HepG2 (cell line): ENCODE results near the gene LRRC45. TPM values are rescaled to one million over a fixed set of nuclear protein-coding genes. Genes with fewer than 3 reads are reported as not detected.

Experiments used
- FOXA3 ChIP-seq: IDR thresholded peaks from 2 replicates; pipeline ENCODE4 v1.6.1; 2016; ENCODE audit warnings: missing genetic modification reagents, missing compliant biosample characterization
- JUN ChIP-seq: sonication (generic); formaldehyde crosslinking; IDR thresholded peaks from 2 replicates; pipeline ENCODE4 v1.4.0; 2020; ENCODE audit warnings: mild to moderate bottlenecking, missing genetic modification reagents
- SRY ChIP-seq: sonication (generic); formaldehyde crosslinking; IDR thresholded peaks from 2 replicates; pipeline ENCODE4 v1.8.0; 2022; ENCODE audit warnings: mild to moderate bottlenecking, missing genetic modification reagents
- ZNF567 ChIP-seq: sonication (generic); formaldehyde crosslinking; IDR thresholded peaks from 2 replicates; pipeline ENCODE4 v1.8.1; 2023; ENCODE audit warnings: mild to moderate bottlenecking, missing genetic modification reagents, borderline replicate concordance
- ZNF569 ChIP-seq: sonication (generic); formaldehyde crosslinking; IDR thresholded peaks from 2 replicates; pipeline ENCODE4 v1.5.0; 2020; ENCODE audit warnings: mild to moderate bottlenecking, missing genetic modification reagents, moderate library complexity, borderline replicate concordance
- ZNF615 ChIP-seq: sonication (generic); formaldehyde crosslinking; IDR thresholded peaks from 2 replicates; pipeline ENCODE4 v1.5.0; 2020; ENCODE audit warnings: mild to moderate bottlenecking, missing genetic modification reagents, borderline replicate concordance
- ZSCAN12 ChIP-seq: sonication (generic); formaldehyde crosslinking; IDR thresholded peaks from 2 replicates; pipeline ENCODE4 v1.9.0; 2021; ENCODE audit warnings: mild to moderate bottlenecking, missing genetic modification reagents
- polyA plus RNA-seq, 8 experiments: library from polyadenylated mRNA; depleted of rRNA in 3 of 8; stranded (reverse) in 7 of 8; unstranded in 1 of 8; fragments of >200 nt; fragmentation: Illumina TruSeq in 4 of 8; extraction: Trizol in 4 of 8; gene quantifications; 2 replicates each; pipeline versions ENCODE4 v1.2.1 to v1.2.3, GENCODE V29; 2011 to 2016; ENCODE audit warnings: low read depth in 4 of 8, missing spikeins in 1 of 8, mixed read lengths in 1 of 8; ENCODE audit not compliant: insufficient read depth in 1 of 8
- total RNA-seq, 5 experiments: library from RNA; depleted of rRNA; stranded (reverse); fragments of >200 nt; fragmentation: Illumina TruSeq; extraction: Trizol; gene quantifications; 2 replicates each; pipeline ENCODE4 v1.2.3, GENCODE V29; 2016; ENCODE audit warnings: low read depth in 1 of 5
- TF ChIP-seq, protein P1 (sequence below): sonication (generic); formaldehyde crosslinking; IDR thresholded peaks from 2 replicates; pipeline ENCODE4 v1.5.1; 2020; ENCODE audit warnings: mild to moderate bottlenecking, missing genetic modification reagents, borderline replicate concordance
- TF ChIP-seq, protein P2 (sequence below): IDR thresholded peaks from 2 replicates; pipeline ENCODE4 v1.6.1; 2016; ENCODE audit warnings: missing compliant biosample characterization, missing genetic modification reagents, borderline replicate concordance
- TF ChIP-seq, protein P3 (sequence below): sonication (generic); formaldehyde crosslinking; IDR thresholded peaks from 2 replicates; pipeline ENCODE4 v1.8.1; 2023; ENCODE audit warnings: missing genetic modification reagents, inconsistent platforms, borderline replicate concordance
- TF ChIP-seq, protein P4 (sequence below): sonication (generic); formaldehyde crosslinking; IDR thresholded peaks from 2 replicates; pipeline ENCODE4 v1.5.0; 2020; ENCODE audit warnings: missing genetic modification reagents
- TF ChIP-seq, protein P5 (sequence below): sonication (generic); formaldehyde crosslinking; IDR thresholded peaks from 2 replicates; pipeline ENCODE4 v1.8.1; 2023; ENCODE audit warnings: mild to moderate bottlenecking, missing genetic modification reagents

LRRC45 gene
- total and polyA plus RNA-seq, 2 of the 13 experiments (the other 11 are each of a cell fraction or from before 2014, with no cell fraction given): 11.6 to 48.1 TPM

DNA sequence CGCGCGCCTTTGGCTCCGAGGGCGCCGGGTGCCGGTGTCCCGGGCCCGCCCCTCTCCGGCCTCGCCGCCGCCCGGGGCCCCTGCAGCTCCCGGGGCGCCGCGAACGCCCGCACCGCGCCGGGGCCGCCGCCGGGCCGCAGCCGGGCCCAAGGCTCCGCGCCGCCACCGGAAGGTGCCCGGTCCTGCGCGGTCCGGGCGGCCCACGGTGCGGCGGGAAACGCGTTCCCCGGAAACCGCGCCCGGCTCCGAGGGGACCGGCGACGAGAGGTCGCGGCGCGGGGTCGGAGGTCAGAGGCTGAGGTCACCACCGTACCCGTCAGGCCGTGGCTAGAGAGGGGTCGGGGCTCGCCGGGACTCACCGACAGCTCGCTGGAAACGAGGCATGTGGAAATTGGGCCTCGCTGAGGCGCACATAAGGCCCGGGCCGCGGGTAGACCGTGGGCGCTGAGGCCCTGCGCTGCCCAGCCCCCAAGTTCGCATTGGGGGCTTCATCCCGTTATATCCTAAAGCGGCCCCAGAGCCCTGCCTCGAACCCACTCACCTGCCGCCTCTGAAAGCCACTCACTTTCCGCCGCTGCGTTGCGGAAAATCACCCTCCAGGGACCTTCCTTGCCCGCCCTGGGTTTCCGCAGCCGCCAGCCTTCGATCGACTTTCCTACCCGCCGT is 42.7 kb downstream of the LRRC45 start, which contains the start of gene DUS1L (continued):
- TF ChIP-seq, protein P1, sequence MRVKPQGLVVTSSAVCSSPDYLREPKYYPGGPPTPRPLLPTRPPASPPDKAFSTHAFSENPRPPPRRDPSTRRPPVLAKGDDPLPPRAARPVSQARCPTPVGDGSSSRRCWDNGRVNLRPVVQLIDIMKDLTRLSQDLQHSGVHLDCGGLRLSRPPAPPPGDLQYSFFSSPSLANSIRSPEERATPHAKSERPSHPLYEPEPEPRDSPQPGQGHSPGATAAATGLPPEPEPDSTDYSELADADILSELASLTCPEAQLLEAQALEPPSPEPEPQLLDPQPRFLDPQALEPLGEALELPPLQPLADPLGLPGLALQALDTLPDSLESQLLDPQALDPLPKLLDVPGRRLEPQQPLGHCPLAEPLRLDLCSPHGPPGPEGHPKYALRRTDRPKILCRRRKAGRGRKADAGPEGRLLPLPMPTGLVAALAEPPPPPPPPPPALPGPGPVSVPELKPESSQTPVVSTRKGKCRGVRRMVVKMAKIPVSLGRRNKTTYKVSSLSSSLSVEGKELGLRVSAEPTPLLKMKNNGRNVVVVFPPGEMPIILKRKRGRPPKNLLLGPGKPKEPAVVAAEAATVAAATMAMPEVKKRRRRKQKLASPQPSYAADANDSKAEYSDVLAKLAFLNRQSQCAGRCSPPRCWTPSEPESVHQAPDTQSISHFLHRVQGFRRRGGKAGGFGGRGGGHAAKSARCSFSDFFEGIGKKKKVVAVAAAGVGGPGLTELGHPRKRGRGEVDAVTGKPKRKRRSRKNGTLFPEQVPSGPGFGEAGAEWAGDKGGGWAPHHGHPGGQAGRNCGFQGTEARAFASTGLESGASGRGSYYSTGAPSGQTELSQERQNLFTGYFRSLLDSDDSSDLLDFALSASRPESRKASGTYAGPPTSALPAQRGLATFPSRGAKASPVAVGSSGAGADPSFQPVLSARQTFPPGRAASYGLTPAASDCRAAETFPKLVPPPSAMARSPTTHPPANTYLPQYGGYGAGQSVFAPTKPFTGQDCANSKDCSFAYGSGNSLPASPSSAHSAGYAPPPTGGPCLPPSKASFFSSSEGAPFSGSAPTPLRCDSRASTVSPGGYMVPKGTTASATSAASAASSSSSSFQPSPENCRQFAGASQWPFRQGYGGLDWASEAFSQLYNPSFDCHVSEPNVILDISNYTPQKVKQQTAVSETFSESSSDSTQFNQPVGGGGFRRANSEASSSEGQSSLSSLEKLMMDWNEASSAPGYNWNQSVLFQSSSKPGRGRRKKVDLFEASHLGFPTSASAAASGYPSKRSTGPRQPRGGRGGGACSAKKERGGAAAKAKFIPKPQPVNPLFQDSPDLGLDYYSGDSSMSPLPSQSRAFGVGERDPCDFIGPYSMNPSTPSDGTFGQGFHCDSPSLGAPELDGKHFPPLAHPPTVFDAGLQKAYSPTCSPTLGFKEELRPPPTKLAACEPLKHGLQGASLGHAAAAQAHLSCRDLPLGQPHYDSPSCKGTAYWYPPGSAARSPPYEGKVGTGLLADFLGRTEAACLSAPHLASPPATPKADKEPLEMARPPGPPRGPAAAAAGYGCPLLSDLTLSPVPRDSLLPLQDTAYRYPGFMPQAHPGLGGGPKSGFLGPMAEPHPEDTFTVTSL (CRISPR knock-in tag): peak; percentile 61; the same call in 1 of the 2 replicates
- TF ChIP-seq, protein P2, sequence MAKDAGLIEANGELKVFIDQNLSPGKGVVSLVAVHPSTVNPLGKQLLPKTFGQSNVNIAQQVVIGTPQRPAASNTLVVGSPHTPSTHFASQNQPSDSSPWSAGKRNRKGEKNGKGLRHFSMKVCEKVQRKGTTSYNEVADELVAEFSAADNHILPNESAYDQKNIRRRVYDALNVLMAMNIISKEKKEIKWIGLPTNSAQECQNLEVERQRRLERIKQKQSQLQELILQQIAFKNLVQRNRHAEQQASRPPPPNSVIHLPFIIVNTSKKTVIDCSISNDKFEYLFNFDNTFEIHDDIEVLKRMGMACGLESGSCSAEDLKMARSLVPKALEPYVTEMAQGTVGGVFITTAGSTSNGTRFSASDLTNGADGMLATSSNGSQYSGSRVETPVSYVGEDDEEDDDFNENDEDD: peak; percentile 86; the same call in 1 of the 2 replicates
- TF ChIP-seq ZNF569 (CRISPR knock-in tag): no peak
- TF ChIP-seq, protein P3, sequence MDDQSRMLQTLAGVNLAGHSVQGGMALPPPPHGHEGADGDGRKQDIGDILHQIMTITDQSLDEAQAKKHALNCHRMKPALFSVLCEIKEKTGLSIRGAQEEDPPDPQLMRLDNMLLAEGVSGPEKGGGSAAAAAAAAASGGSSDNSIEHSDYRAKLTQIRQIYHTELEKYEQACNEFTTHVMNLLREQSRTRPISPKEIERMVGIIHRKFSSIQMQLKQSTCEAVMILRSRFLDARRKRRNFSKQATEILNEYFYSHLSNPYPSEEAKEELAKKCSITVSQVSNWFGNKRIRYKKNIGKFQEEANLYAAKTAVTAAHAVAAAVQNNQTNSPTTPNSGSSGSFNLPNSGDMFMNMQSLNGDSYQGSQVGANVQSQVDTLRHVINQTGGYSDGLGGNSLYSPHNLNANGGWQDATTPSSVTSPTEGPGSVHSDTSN (CRISPR knock-in tag): no peak
- 0 out of 2 replicates have a peak, but pooled peaks have one; percentile 37 for TF ChIP-seq ZNF615 (CRISPR knock-in tag)
- peak; percentile 96 for TF ChIP-seq SRY (CRISPR knock-in tag)
- peak; percentile 89; the same call in 1 of the 2 replicates for TF ChIP-seq ZNF567 (CRISPR knock-in tag)
- TF ChIP-seq JUN (CRISPR knock-in tag): no peak
- peak; percentile 71 for TF ChIP-seq FOXA3 (CRISPR knock-in tag)
- TF ChIP-seq, protein P4, sequence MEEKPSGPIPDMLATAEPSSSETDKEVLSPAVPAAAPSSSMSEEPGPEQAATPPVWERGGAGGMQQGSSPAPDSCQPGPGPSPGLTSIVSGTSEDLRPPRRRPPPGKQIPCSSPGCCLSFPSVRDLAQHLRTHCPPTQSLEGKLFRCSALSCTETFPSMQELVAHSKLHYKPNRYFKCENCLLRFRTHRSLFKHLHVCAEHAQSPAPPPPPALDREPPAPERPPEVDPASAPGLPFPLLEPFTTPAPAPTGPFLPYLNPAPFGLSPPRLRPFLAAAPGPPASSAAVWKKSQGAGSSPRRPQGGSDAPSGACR: peak; percentile 82
- TF ChIP-seq, protein P5, sequence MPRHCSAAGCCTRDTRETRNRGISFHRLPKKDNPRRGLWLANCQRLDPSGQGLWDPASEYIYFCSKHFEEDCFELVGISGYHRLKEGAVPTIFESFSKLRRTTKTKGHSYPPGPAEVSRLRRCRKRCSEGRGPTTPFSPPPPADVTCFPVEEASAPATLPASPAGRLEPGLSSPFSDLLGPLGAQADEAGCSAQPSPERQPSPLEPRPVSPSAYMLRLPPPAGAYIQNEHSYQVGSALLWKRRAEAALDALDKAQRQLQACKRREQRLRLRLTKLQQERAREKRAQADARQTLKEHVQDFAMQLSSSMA (CRISPR knock-in tag): peak; percentile 85; the same call in 1 of the 2 replicates
- peak; percentile 66; the same call in 1 of the 2 replicates for TF ChIP-seq ZSCAN12 (CRISPR knock-in tag)
